ENCODE data around the gene TUBB1. TPM values are rescaled to one million over a fixed set of nuclear protein-coding genes. Genes with fewer than 3 reads are reported as not detected.

The TUBB1 gene
- total RNA-seq, 3 donors from 2014 or later: not detected

DNA sequence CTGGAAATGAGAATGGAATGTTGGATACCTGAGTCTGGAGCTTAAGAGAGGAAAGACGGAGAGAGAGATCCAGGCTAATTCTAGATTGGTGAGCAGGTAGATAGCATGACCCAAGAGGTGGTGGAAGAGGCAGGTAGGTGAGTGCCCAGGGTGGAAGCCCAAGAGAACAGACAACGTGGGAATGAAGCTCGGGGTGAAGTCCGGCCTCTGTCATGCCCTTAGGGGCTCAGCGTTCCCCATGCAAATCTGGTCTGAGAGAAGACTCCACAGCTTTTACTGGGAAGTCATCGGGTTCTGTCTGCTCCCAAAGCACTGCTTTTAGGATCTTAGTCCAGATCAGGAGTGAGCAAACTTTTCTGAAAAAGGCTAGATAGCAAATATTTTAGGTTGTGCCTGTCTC, 34.5 kb upstream of the TUBB1 start:
- Mint-ChIP-seq H3K9me3 (no peaks in the 10 kb centered on the region), H3K4me1 (ENCODE audit: low read depth) (peaks cover 40% of the 10 kb centered on the region), H3K4me3 (no peak overlapping the region), H3K36me3 (ENCODE audit: insufficient read depth) (peaks cover 35% of the 10 kb centered on the region), H3K27me3 (ENCODE audit: low read depth) (no peaks in the 10 kb centered on the region)
- no peak for DNase-seq
- ATAC-seq: no peak

DNA sequence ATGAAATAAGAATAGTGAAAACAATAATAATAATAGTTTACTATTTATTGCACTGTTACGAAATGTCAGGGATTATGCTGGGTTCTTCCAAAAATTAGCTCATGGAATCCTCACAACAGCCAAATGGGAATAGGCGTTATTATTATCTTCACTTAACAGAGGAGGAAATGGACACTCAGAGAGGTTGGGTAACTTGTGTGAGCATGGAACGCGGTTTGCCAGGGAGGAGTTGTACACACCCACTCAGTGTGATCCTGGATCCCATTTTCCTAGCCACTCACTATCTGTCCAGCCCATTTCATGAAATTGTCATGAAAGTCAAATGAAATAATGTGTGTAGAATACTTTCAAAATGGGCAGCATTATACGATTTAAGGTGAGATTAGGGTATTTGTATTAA, 33.6 kb upstream of the TUBB1 start:
- H3K9me3 Mint-ChIP-seq: no peaks in the 10 kb centered on the region
- peaks cover 40% of the 10 kb centered on the region for H3K4me1 Mint-ChIP-seq (ENCODE audit: low read depth)
- H3K36me3 Mint-ChIP-seq (ENCODE audit: insufficient read depth): peaks cover 37% of the 10 kb centered on the region
- DNase-seq (no peak), ATAC-seq (no peak)
- H3K4me3 Mint-ChIP-seq: no peak overlapping the region
- H3K27me3 Mint-ChIP-seq (ENCODE audit: low read depth): no peaks in the 10 kb centered on the region

DNA sequence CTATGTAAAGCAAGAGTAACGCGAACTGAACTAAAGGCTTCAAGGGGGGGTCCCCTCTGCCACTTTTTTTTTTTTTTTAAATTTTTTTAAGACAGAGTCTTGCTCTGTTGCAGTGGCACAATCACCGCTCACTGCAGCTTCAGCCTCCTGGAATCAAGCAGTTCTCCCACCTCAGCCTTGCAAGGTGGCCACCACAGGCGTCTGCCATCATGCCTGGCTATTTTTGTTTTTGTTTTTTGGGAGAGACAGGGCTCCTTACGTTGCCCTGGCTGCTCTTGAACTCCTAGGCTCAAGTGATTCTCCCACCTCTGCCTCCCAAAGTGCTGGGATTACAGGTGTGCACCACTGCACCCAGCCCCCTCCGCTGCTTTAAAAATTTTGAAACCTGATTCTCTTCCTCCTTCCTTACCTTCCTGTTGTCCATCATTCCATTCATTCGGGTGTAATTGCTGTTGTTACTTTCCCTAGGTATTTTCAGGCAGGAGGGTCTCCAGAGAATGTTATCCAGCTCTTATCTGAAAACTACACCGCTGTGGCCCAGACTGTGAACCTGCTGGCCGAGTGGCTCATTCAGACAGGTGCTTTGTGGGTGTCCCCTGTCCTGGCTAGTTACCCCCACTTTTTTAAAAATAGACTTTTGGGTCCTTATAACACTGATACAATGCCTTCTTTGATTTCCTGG, 32.8 kb upstream of the TUBB1 start:
- no peaks in the 10 kb centered on the region for H3K9me3 Mint-ChIP-seq
- H3K4me3 Mint-ChIP-seq: no peak overlapping the region
- H3K36me3 Mint-ChIP-seq (ENCODE audit: insufficient read depth): peaks cover 43% of the 10 kb centered on the region
- H3K4me1 Mint-ChIP-seq (ENCODE audit: low read depth): peaks cover 40% of the 10 kb centered on the region
- peak in 1 of 2 donors; percentile 33 for ATAC-seq
- H3K27me3 Mint-ChIP-seq (ENCODE audit: low read depth): no peaks in the 10 kb centered on the region
- no peak for DNase-seq

DNA sequence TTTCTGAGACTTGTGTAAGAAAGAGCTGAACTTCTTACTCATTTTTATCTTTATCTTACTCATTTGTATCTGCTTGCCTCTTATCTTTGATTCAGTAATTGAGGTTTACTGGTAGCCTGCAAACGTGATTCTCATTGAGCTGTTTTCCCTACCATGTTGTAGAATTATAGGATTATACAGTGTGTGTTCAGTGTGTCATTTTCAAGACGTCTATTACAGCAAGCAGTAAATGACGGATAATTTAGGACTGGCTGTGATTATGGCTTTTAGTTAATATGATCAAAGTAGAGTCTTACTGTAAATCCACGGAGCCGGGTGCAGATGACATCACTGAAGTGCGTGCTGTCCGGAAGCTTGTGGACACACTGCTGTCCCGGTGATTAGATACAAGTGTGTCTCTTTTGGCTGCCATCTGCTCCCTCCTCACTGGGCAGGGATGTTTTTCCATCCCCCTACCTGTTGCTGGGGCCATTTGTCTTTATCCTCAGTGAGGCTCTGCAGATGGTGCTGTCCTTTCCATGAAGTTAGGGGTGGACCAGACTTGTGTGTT, 32.2 kb upstream of the TUBB1 start:
- H3K9me3 Mint-ChIP-seq: no peaks in the 10 kb centered on the region
- H3K4me1 Mint-ChIP-seq (ENCODE audit: low read depth): peaks cover 40% of the 10 kb centered on the region
- H3K36me3 Mint-ChIP-seq (ENCODE audit: insufficient read depth): peaks cover 47% of the 10 kb centered on the region
- no peak for ATAC-seq
- H3K4me3 Mint-ChIP-seq: no peak overlapping the region
- DNase-seq: no peak
- H3K27me3 Mint-ChIP-seq (ENCODE audit: low read depth): no peaks in the 10 kb centered on the region

DNA sequence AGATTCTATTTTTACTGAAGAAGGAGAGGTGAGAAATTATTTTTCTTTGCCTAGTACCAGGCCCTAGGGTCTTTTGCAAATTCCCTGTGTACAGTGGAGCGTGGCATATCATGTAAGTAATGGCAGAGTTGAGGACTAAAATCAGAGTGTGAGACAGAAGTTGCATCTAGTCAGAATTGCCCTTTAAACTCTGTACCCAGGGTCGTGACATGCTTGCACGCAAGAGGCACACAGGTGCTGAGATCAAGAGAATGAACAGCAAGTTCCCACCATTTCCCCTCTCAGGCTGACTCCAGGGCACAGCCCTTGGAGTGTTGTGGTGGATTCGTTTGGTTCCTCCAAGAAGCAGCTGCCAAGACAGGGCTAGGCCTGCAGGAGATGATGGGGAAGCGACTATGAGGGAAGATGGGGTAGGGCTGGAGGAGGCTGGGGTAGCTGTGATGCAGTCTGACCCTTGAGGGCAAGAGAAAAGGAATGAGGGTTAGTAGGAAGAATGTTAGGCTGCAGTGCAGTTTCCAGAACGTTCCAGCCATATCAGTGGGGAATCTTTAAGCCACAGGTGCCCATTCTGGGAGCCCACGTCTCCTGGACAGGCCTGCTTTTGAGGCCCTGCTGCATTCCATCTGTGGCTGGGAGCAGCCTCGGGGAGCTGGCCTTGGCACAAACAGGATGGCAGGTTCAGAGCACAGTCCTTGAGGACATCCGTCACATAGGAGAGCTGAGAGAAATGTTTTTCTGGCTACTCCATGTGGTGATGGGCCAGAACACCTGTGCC, 31.3 kb upstream of the TUBB1 start:
- ATAC-seq (no peak), DNase-seq (no peak)
- Mint-ChIP-seq H3K27me3 (ENCODE audit: low read depth) (no peaks in the 10 kb centered on the region), H3K4me1 (ENCODE audit: low read depth) (peaks cover 31% of the 10 kb centered on the region), H3K9me3 (no peaks in the 10 kb centered on the region), H3K4me3 (no peak overlapping the region), H3K36me3 (ENCODE audit: insufficient read depth) (peaks cover 47% of the 10 kb centered on the region)

DNA sequence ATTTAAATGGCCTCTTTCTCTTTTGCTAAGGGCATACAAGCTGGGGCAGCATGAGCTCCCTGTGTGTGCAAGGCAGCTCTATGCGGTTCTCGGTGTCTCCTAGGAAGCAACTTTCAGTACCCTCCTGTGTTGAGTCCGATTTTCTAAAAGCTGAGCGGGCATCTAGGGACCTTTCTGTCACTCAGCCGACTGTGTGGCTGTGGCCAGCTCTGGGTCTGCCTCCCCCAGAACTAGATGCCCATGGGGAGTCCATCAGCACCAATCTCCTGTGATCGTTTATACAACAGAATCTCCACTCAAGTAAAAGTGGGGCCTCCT, 30.7 kb upstream of the TUBB1 start:
- Mint-ChIP-seq H3K9me3 (no peaks in the 10 kb centered on the region), H3K4me3 (no peak overlapping the region), H3K4me1 (ENCODE audit: low read depth) (peaks cover 27% of the 10 kb centered on the region), H3K36me3 (ENCODE audit: insufficient read depth) (peaks cover 50% of the 10 kb centered on the region), H3K27me3 (ENCODE audit: low read depth) (no peaks in the 10 kb centered on the region)
- no peak for DNase-seq
- ATAC-seq: no peak

DNA sequence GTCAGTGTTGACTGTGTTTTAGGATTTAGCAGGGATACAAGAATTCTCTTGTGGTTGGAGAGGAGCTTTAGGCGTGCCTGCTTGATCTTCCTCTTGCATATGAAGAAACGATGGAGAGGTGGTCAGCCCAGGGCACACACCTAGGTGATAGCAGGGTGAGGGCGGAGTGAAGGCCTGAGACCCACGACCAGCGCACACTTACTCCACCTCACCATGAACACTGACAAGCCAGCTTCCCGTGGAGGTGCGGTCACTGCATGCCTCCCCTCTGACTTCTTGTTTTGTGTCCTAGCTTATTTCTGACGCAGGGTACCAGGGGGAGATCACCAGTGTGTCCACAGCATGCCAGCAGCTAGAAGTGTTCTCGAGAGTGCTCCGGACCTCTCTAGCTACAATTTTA, 30.0 kb upstream of the TUBB1 start:
- peaks cover 21% of the 10 kb centered on the region for H3K4me1 Mint-ChIP-seq (ENCODE audit: low read depth)
- H3K4me3 Mint-ChIP-seq: no peak overlapping the region
- H3K27me3 Mint-ChIP-seq (ENCODE audit: low read depth): no peaks in the 10 kb centered on the region
- DNase-seq (no peak), ATAC-seq (no peak)
- no peaks in the 10 kb centered on the region for H3K9me3 Mint-ChIP-seq
- H3K36me3 Mint-ChIP-seq (ENCODE audit: insufficient read depth): peaks cover 50% of the 10 kb centered on the region

DNA sequence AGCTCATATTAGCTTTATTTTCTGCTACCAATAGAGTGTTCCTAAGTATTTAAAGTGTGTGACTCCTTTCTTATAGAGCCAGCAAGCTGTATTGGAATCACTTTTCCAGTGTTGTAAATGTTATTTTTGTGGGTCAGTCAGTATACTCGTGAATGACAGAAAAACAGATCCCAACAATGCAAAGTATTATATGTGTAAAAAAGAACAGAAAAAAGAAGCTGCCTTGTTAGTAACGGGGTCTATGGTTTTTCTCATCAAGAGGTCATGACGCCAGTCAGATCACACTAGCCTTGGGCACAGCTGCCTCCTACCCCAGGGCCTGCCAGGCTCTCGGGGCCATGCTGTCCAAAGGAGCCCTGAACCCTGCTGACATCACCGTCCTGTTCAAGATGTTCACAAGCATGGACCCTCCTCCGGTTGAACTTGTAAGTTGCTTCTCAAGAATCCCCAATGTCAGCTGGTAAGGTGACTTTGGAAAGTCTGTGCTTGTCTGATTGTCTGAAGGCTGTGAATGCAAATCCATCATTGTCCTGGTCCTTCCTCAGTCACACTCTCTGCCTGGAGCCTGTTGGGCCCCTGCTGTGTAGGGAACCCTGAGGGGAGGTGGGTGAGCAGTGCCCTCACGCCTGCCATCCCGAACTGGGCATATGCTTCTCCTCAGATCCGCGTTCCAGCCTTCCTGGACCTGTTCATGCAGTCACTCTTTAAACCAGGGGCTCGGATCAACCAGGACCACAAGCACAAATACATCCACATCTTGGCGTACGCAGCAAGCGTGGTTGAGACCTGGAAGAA, 28.4 kb upstream of the TUBB1 start:
- DNase-seq (no peak), ATAC-seq (no peak)
- Mint-ChIP-seq H3K36me3 (ENCODE audit: insufficient read depth) (peaks cover 55% of the 10 kb centered on the region), H3K4me1 (ENCODE audit: low read depth) (peaks cover 9% of the 10 kb centered on the region), H3K27me3 (ENCODE audit: low read depth) (no peaks in the 10 kb centered on the region), H3K4me3 (no peak overlapping the region), H3K9me3 (no peaks in the 10 kb centered on the region)

DNA sequence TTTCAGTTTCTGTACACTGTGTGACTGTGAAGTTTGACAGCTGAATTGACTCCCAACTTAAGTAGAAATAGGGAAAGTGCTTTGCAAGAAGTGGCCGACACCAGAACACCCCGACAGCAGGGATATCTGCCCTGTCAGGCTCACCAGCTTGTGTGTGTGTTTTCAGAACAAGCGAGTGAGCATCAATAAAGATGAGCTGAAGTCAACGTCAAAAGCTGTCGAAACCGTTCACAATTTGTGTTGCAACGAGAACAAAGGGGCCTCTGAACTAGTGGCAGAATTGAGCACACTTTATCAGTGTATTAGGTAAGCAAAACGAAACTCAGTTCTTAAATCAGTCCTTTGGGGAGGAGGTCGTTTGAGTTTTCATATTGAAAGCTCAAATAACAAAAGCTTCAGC, 27.5 kb upstream of the TUBB1 start:
- Mint-ChIP-seq H3K27me3 (ENCODE audit: low read depth) (no peaks in the 10 kb centered on the region), H3K4me1 (ENCODE audit: low read depth) (peaks cover 6% of the 10 kb centered on the region), H3K36me3 (ENCODE audit: insufficient read depth) (peaks cover 60% of the 10 kb centered on the region), H3K4me3 (no peak overlapping the region), H3K9me3 (no peaks in the 10 kb centered on the region)
- no peak for DNase-seq
- ATAC-seq: no peak

DNA sequence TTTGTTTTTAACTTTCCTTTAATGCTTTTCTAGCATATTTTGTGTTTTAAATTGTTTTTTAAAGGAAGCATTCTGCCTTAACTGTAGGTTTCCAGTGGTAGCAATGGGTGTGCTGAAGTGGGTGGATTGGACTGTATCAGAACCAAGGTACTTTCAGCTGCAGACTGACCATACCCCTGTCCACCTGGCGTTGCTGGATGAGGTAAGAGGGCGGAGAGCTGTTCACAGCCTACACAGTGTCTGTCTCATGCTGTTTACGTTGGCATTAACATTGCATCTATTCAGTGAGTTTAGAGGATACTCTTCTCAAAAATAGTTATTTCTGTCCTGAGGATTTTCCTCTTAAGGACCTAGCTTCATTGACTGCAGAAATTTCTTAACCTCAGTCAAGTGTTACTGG, 26.3 kb upstream of the TUBB1 start:
- Mint-ChIP-seq H3K4me1 (ENCODE audit: low read depth) (no peaks in the 10 kb centered on the region), H3K4me3 (no peak overlapping the region), H3K27me3 (ENCODE audit: low read depth) (no peaks in the 10 kb centered on the region), H3K9me3 (no peaks in the 10 kb centered on the region), H3K36me3 (ENCODE audit: insufficient read depth) (peaks cover 57% of the 10 kb centered on the region)
- no peak for ATAC-seq
- no peak for DNase-seq

DNA sequence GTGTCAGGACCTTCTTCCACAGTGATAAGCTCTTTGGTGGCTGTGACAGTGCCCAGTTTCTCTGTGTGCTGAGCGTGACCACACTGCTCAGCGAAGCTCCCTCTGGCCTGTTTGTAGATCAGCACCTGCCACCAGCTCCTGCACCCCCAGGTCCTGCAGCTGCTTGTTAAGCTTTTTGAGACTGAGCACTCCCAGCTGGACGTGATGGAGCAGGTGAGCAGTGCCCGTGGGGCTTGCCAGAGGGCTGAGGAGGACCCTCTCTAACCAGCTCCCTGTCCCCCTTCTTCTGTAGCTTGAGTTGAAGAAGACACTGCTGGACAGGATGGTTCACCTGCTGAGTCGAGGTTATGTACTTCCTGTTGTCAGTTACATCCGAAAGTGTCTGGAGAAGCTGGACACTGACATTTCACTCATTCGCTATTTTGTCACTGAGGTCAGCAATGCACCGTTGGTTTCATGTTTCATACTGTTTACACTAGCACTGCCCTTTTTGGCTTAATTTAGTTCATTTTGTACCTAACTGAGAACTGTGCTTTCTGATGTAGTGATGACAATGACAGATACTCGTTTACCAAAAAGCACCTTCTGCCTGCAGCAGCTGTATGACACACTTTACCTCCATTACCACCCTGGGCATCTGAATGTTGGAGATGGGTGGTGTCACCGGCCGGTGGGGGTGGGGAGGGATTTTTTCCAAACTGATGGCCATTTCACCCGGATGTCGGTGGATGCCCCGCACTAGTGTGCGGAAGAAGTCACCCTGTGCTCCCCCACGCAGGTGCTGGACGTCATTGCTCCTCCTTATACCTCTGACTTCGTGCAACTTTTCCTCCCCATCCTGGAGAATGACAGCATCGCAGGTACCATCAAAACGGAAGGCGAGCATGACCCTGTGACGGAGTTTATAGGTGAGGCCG, 25.6 kb upstream of the TUBB1 start:
- peaks cover 56% of the 10 kb centered on the region for H3K36me3 Mint-ChIP-seq (ENCODE audit: insufficient read depth)
- no peaks in the 10 kb centered on the region for H3K4me1 Mint-ChIP-seq (ENCODE audit: low read depth)
- ATAC-seq (no peak), DNase-seq (no peak)
- H3K4me3 Mint-ChIP-seq: no peak overlapping the region
- no peaks in the 10 kb centered on the region for H3K27me3 Mint-ChIP-seq (ENCODE audit: low read depth)
- H3K9me3 Mint-ChIP-seq: no peaks in the 10 kb centered on the region

DNA sequence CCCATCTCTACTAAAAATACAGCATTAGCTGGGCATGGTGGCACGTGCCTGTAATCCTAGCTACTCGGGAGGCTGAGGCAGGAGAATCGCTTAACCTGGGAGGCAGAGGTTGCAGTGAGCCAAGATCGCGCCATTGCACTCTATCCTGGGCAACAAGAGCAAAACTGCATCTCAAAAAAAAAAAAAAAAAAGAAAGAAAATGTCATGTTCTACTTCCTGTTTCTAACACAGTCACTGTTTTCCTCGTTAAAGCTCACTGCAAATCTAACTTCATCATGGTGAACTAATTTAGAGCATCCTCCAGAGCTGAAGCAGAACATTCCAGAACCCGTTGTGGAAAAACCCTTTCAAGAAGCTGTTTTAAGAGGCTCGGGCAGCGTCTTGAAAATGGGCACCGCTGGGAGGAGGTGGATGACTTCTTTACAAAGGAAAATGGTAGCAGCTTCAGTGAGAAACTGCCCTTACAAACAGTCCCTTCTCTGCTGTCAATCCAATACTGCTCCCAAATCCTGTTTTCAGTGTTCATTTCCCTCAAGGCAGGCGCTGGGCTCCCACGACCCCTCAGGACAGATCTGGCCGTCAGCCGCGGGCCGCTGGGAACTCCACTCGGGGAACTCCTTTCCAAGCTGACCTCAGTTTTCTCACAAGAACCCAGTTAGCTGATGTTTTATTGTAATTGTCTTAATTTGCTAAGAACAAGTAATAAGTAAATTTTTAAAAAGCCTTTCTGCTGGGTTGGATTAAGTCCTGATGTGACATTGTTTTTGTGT, 24.7 kb upstream of the TUBB1 start:
- Mint-ChIP-seq H3K9me3 (no peaks in the 10 kb centered on the region), H3K27me3 (ENCODE audit: low read depth) (no peaks in the 10 kb centered on the region), H3K4me1 (ENCODE audit: low read depth) (no peaks in the 10 kb centered on the region), H3K36me3 (ENCODE audit: insufficient read depth) (peaks cover 49% of the 10 kb centered on the region), H3K4me3 (no peak overlapping the region)
- no peak for DNase-seq
- ATAC-seq: no peak

DNA sequence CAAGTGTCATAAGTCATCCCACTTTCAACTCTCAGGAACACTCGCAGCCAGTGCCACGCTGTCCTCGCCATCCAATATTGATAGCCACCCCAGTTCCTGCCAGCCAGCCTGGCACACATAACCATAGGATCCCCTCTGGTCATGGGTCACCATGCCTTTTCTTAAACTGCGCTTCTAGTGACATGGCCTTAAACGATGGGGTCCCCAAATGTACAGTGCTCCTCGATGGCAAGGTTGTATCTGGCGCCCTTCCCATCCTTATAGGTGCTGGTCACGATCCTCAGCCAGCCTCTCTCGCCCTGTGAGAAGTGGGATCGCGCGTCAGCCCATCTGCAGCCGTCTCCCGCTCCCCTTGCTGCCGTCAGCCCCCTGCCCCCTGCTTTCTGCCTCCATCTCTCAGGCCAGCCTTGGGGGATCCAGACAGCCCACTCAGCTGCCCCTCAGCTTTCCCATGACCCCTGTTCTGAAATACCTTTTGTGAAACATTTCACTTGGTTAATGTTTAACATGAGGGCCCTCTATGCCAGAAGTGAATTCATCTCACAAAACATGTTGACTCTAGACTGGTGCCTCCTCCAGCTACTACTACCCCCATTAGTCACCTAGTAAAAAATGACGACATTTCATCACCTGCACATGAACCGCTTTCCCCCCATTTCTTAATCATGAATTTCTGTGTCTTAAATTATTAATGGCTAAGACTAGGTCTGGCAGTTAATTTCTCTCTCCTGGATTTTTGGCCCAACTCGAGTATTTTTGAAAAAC, 23.6 kb upstream of the TUBB1 start:
- H3K36me3 Mint-ChIP-seq (ENCODE audit: insufficient read depth): peaks cover 47% of the 10 kb centered on the region
- ATAC-seq: no peak

More for the DNA sequence above, 23.6 kb upstream of the TUBB1 start:
- Mint-ChIP-seq H3K4me3 (no peak overlapping the region), H3K27me3 (ENCODE audit: low read depth) (no peaks in the 10 kb centered on the region), H3K9me3 (no peaks in the 10 kb centered on the region), H3K4me1 (ENCODE audit: low read depth) (no peaks in the 10 kb centered on the region)
- DNase-seq: no peak
